Measurements from ENCODE around the gene ASB10. TPM values are rescaled to one million over a fixed set of nuclear protein-coding genes. Genes with fewer than 3 reads are reported as not detected.

Gene ASB10
- total RNA-seq, 2 donors from 2014 or later, result not detected

- no peak overlapping the region for H3K27ac Mint-ChIP-seq
- H3K36me3 Mint-ChIP-seq, result no peaks in the 10 kb centered on the region
- ATAC-seq, result no peak
- no peaks in the 10 kb centered on the region for H3K9me3 Mint-ChIP-seq
- no peak for DNase-seq (ENCODE audit: low spot score in 2 of 2)
Observed at GRCh38 chr7:151126491-151127137, 60.4 kb downstream of the ASB10 start.

GRCh38 chr7:151125846-151126481, 61.1 kb downstream of the ASB10 start:
- no peaks in the 10 kb centered on the region for H3K9me3 Mint-ChIP-seq
- no peak for DNase-seq (ENCODE audit: low spot score in 2 of 2)
- H3K36me3 Mint-ChIP-seq, result no peaks in the 10 kb centered on the region
- H3K27ac Mint-ChIP-seq, result no peak overlapping the region
- ATAC-seq, result no peak

Other genes with a start within 250 kb of the ASB10 start
- gene KCNH2, start 208.9 kb downstream of the ASB10 start, total RNA-seq, result under 1 TPM; 0.41 to 0.72 TPM
- 10 to 100 TPM in 1 of 2 donors, 1 to 10 TPM in 1; 1.8 to 12.7 TPM for gene NOS3, start 196.2 kb downstream of the ASB10 start, total RNA-seq
- 10 to 100 TPM in 1 of 2 donors, 1 to 10 TPM in 1; 1.1 to 14.9 TPM for gene ATG9B, start 162.8 kb downstream of the ASB10 start, total RNA-seq
- gene ABCB8, start 158.8 kb downstream of the ASB10 start, total RNA-seq, result 10 to 100 TPM; 42.6 to 78.3 TPM
- 10 to 100 TPM in 1 of 2 donors, 1 to 10 TPM in 1; 7.6 to 19.7 TPM for gene ASIC3, start 138.7 kb downstream of the ASB10 start, total RNA-seq
- 10 to 100 TPM; 13.0 to 19.4 TPM for gene CDK5, start 129.4 kb downstream of the ASB10 start, total RNA-seq
- gene SLC4A2, start 127.7 kb downstream of the ASB10 start, total RNA-seq, result 10 to 100 TPM; 48.9 to 99.6 TPM
- 10 to 100 TPM; 27.0 to 62.0 TPM for gene FASTK, start 106.4 kb downstream of the ASB10 start, total RNA-seq
- gene TMUB1, start 103.8 kb downstream of the ASB10 start, total RNA-seq, result 10 to 100 TPM; 25.8 to 60.5 TPM
- 10 to 100 TPM; 26.0 to 52.2 TPM for gene AGAP3, start 100.8 kb downstream of the ASB10 start, total RNA-seq
- under 1 TPM in 1 of 2 donors, not detected in 1; 0.31 TPM for gene GBX1, start 19.6 kb downstream of the ASB10 start, total RNA-seq
- 1 to 10 TPM in 1 of 2 donors, not detected in 1; 1.2 TPM for gene H2BK1, start 23.2 kb upstream of the ASB10 start, total RNA-seq
- gene ABCF2, start 40.0 kb upstream of the ASB10 start, total RNA-seq, result 10 to 100 TPM; 23.5 to 33.6 TPM
- 10 to 100 TPM; 26.7 to 29.3 TPM for gene CHPF2, start 45.2 kb upstream of the ASB10 start, total RNA-seq
- gene SMARCD3, start 61.4 kb upstream of the ASB10 start, total RNA-seq, result 1 to 10 TPM; 2.4 to 10.0 TPM
- 100 to 1,000 TPM in 1 of 2 donors, 10 to 100 TPM in 1; 46.1 to 102 TPM for gene NUB1, start 154.6 kb upstream of the ASB10 start, total RNA-seq
- gene WDR86, start 222.8 kb upstream of the ASB10 start, total RNA-seq, result not detected

Measured in activated naive CD4-positive, alpha-beta T cell treated with anti-CD3 and anti-CD28 coated beads, Interleukin-2, amount 50 U/mL, for 72 hours (primary cell).